Measurements from ENCODE around the gene RALGAPA1.
"Not testable (repeated sequence)": the region's sequence is repeated elsewhere in the genome, so short reads cannot be mapped to it uniquely, and the experiment has no call there.

Gene RALGAPA1

DNA sequence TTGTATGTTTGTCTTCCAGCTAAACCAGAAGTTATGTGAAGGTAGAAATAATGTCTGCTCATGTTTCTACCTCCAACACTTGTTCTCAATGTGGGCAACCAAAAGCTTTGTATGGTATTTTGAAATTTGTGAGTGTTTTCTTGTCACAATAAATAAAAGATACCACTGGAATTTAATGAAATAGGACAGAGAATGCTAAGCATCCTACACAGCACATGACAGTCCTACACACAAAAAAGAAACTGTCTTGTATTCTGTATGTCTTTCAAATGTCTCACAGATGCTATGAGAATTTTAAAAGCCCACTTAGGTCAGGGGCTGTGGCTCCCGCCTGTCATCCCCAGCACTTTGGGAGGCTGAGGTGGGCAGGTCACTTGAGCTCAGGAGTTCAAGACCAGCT lies 68.9 kb downstream of the RALGAPA1 start:
- CTCF ChIA-PET, result no interaction called here
- POLR2A ChIA-PET, result no interaction called here

DNA sequence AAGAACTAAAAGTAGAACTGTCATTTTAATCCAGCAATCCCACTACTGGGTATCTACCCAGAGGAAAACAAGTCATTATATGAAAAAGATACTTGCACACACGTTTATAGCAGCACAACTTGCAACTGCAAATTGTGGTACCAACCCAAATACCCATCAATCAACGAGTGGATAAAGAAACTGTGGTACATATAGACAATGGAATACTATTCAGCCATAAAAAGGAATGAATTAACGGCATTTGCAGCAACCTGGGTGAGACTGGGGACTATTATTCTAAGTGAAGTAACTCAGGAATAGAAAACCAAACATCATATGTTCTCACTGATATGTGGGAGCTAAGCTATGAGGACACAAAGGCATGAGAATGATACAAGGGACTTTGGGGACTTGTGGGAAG lies 73.9 kb downstream of the RALGAPA1 start:
- DNase-seq (ENCODE audit: extremely low spot score); CTCF ChIA-PET; POLR2A ChIA-PET: not testable (repeated sequence)

More for the DNA sequence above, 68.9 kb downstream of the RALGAPA1 start:
- no peak for DNase-seq (ENCODE audit: extremely low spot score)
- TF ChIP-seq LEF1 (IDR thresholded peaks at IDR 0.05; ENCODE audit: borderline replicate concordance) (no peak), HDGF (IDR thresholded peaks at IDR 0.05; ENCODE audit: borderline replicate concordance) (no peak), ZNF384 (IDR thresholded peaks at IDR 0.05) (no peak), FOXK2 (IDR thresholded peaks at IDR 0.05) (no peak), FOXA1 (IDR thresholded peaks at IDR 0.05) (no peak)

DNA sequence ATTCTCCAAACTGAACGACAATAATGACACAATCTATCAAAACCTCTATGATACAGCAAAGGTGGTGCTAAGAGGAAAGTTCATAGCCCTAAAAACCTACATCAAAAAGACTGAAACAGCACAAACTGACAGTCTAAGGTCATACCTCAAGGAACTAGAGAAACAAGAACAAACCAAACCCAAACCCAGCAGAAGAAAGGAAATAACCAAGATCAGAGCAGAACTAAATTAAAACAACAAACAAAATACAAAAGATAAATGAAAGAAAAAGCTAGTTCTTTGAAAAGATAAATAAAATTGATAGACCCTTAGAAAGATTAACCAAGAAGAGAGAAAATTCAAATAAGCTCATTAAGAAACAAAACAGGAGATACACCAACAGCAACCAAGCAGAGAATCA lies 75.6 kb downstream of the RALGAPA1 start:
- POLR2A ChIA-PET; DNase-seq (ENCODE audit: extremely low spot score); CTCF ChIA-PET: not testable (repeated sequence)

DNA sequence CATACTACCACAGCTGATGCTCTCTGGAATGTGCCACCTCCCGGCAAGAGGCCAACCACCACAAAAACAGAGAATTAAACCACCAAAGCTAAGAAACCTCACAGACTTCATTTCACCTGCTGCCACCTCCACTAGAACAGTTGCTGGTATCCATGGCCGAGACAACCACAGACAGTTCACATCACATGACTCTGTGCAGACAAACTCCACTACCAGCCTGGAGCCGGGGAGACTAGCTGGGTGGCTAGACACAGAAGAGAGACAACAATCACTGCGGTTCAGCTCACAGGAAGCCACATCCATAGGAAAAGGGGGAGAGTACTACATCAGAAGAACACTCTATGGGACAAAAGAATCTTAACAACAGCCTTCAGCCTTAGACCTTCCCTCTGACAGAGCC lies 78.2 kb downstream of the RALGAPA1 start:
- no peak for DNase-seq (ENCODE audit: extremely low spot score)
- CTCF ChIA-PET, result no interaction called here
- TF ChIP-seq, protein P1, sequence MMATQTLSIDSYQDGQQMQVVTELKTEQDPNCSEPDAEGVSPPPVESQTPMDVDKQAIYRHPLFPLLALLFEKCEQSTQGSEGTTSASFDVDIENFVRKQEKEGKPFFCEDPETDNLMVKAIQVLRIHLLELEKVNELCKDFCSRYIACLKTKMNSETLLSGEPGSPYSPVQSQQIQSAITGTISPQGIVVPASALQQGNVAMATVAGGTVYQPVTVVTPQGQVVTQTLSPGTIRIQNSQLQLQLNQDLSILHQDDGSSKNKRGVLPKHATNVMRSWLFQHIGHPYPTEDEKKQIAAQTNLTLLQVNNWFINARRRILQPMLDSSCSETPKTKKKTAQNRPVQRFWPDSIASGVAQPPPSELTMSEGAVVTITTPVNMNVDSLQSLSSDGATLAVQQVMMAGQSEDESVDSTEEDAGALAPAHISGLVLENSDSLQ (IDR thresholded peaks at IDR 0.05), result no peak
- TF ChIP-seq FOXM1 (IDR thresholded peaks at IDR 0.05; ENCODE audit: borderline replicate concordance) (no peak), BHLHE40 (IDR thresholded peaks at IDR 0.05; ENCODE audit: borderline replicate concordance) (no peak), SUZ12 (IDR thresholded peaks at IDR 0.05) (no peak), ELF4 (IDR thresholded peaks at IDR 0.05) (no peak), TARDBP (IDR thresholded peaks at IDR 0.05) (no peak), ZNF384 (IDR thresholded peaks at IDR 0.05) (no peak), ARNT (IDR thresholded peaks at IDR 0.05) (no peak), NFRKB (IDR thresholded peaks at IDR 0.05) (no peak), FOXK2 (IDR thresholded peaks at IDR 0.05) (no peak)
- POLR2A ChIA-PET, result no interaction called here

DNA sequence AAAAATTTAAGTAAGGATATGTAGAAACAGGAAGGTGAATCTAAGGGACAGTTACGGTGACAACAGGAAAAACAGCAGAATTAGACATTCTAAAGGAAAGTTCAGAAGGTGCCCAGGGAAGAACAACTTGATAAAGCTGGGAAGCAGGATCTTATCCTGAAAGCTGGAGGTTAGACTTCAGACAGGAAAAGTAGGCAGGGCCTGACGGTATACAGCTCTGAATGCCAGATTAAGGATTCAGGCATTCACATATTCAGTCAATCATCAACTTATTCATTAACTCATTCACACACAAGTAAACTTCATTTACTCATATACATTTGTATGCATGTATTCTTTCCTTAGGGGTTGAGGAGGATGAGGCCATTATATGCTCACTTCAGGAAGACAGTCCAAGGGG lies 81.3 kb downstream of the RALGAPA1 start:
- ChIA-PET POLR2A (interaction anchor here (0.8 kb wide), 1 partner anchor 436 kb away, joined by 3 read pairs; the partner anchor contains the start of gene PSMA6), CTCF (interaction anchor here (0.6 to 0.9 kb wide), 2 partner anchors 311 to 706 kb away, joined by 3 to 4 read pairs; no protein-coding TSS in a partner anchor)
- no peak for DNase-seq (ENCODE audit: extremely low spot score)
- TF ChIP-seq NFRKB (IDR thresholded peaks at IDR 0.05), result no peak

DNA sequence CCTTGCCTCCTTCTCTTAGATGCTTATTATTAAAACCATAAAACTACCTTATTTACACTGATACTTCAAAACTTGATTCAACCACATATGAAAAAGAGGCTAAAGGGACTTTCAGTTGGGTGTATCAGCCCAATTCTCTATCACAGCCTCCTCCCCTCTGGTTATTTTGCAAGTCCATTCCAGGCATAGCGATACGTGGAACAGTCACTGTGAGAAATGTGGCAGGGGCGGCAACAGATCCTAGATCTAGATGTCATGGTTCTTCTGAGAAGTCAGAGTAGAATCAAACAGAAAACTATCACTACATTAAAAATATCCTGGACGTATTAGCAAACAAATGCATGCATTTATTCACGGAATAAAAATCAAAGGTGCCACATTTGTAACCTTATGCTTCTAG lies 83.2 kb downstream of the RALGAPA1 start:
- POLR2A ChIA-PET, result no interaction called here
- CTCF ChIA-PET, result interaction anchor here (0.8 kb wide), 1 partner anchor 1003 kb away, joined by 4 read pairs; no protein-coding TSS in a partner anchor
- TF ChIP-seq SUZ12 (IDR thresholded peaks at IDR 0.05), result no peak
- no peak for TF ChIP-seq ELF4 (IDR thresholded peaks at IDR 0.05)
- no peak for TF ChIP-seq FOXK2 (IDR thresholded peaks at IDR 0.05)
- no peak for TF ChIP-seq ZNF384 (IDR thresholded peaks at IDR 0.05)
- no peak for TF ChIP-seq BHLHE40 (IDR thresholded peaks at IDR 0.05; ENCODE audit: borderline replicate concordance)
- DNase-seq (ENCODE audit: extremely low spot score), result no peak

DNA sequence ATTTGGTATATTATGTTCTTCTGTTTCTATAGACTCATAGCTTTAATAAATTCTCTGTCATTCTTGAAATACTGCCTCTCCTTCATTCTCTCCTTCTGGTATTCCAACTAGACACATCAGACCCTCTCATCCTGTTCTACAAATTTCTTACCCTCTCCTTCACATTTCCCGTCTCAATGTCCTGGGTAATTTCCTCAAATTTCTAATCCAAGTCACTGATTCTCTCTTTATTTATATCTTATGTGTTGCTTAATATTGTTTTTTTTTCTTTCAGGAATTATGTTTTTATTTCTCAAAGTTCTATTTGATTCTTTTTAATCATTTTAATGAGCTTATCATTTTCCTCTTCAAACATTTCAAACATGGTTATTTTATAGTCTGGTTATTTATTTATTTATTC lies 94.0 kb downstream of the RALGAPA1 start:
- CTCF ChIA-PET, result no interaction called here
- no peak for TF ChIP-seq LEF1 (IDR thresholded peaks at IDR 0.05; ENCODE audit: borderline replicate concordance)
- no peak for TF ChIP-seq ARNT (IDR thresholded peaks at IDR 0.05)
- TF ChIP-seq FOXA1 (IDR thresholded peaks at IDR 0.05), result no peak
- TF ChIP-seq HDGF (IDR thresholded peaks at IDR 0.05; ENCODE audit: borderline replicate concordance), result no peak
- no peak for TF ChIP-seq L3MBTL2 (conservative IDR thresholded peaks at IDR 0.05)
- no peak for TF ChIP-seq ZNF384 (IDR thresholded peaks at IDR 0.05)
- TF ChIP-seq SP1 (IDR thresholded peaks at IDR 0.05), result no peak
- no peak for TF ChIP-seq CTBP1 (IDR thresholded peaks at IDR 0.05; ENCODE audit: borderline replicate concordance)
- no peak for TF ChIP-seq ELF4 (IDR thresholded peaks at IDR 0.05)
- TF ChIP-seq, protein P1 (IDR thresholded peaks at IDR 0.05), result no peak
- no peak for TF ChIP-seq FOXM1 (IDR thresholded peaks at IDR 0.05; ENCODE audit: borderline replicate concordance)
- no peak for DNase-seq (ENCODE audit: extremely low spot score)
- POLR2A ChIA-PET, result no interaction called here

DNA sequence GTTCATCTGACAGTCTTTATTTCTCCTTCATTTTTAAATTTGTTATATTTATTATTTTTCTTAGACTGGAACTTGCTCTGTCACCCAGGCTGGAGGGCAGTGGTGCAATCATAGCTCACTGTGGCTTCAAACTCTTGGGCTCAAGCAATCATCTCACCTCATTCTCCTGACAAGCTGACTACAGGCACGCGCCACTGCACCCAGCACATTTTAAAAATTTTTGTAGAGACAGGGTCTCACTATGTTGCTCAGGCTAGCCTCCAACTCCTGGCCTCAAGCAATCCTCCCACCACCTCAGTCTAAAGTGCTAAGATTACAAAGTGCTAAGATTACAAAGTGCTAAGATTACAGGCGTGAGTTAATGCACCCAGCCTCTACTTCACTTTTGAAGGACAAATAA lies 96.6 kb downstream of the RALGAPA1 start:
- no peak for DNase-seq (ENCODE audit: extremely low spot score)
- POLR2A ChIA-PET, result no interaction called here
- CTCF ChIA-PET, result interaction anchor here (1.2 kb wide), 1 partner anchor 19 kb away, joined by 3 read pairs; no protein-coding TSS in a partner anchor
- TF ChIP-seq L3MBTL2 (conservative IDR thresholded peaks at IDR 0.05), result no peak
- TF ChIP-seq LEF1 (IDR thresholded peaks at IDR 0.05; ENCODE audit: borderline replicate concordance), result no peak

DNA sequence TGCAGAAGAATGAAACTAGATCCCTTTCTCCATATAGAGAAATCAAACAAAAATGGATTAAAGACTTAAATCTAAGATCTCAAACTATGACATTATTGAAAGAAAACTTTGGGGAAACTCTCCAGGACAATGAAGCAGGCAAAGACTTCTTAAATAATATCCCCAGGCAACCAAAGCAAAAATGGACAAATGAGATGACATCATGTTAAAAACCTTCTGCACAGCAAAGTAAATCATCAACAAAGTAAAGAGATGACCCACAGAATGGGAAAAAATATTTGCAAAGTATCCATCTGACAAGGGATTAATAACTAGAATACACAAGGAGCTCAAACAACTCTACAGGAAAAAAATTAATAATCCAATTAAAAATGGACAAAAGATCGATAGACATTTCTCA lies 101.0 kb downstream of the RALGAPA1 start:
- DNase-seq (ENCODE audit: extremely low spot score), result no peak
- ChIA-PET POLR2A (no interaction called here), CTCF (no interaction called here)
- TF ChIP-seq HDGF (IDR thresholded peaks at IDR 0.05; ENCODE audit: borderline replicate concordance), result no peak
- no peak for TF ChIP-seq BHLHE40 (IDR thresholded peaks at IDR 0.05; ENCODE audit: borderline replicate concordance)
- TF ChIP-seq LEF1 (IDR thresholded peaks at IDR 0.05; ENCODE audit: borderline replicate concordance), result no peak
- no peak for TF ChIP-seq SUZ12 (IDR thresholded peaks at IDR 0.05)
- no peak for TF ChIP-seq FOXK2 (IDR thresholded peaks at IDR 0.05)
- TF ChIP-seq ZNF384 (IDR thresholded peaks at IDR 0.05), result no peak
- TF ChIP-seq, protein P1 (IDR thresholded peaks at IDR 0.05), result no peak
- TF ChIP-seq FOXM1 (IDR thresholded peaks at IDR 0.05; ENCODE audit: borderline replicate concordance), result no peak
- TF ChIP-seq NFRKB (IDR thresholded peaks at IDR 0.05), result no peak
- TF ChIP-seq TARDBP (IDR thresholded peaks at IDR 0.05), result no peak
- TF ChIP-seq ELF4 (IDR thresholded peaks at IDR 0.05), result no peak
- TF ChIP-seq ARNT (IDR thresholded peaks at IDR 0.05), result no peak

All from HEK293T (cell line).